Measurements from ENCODE around the gene FOXM1.

Gene FOXM1

GRCh38 chr12:2877047-2877952, at the start of gene FOXM1, which contains the start of gene RHNO1:
FOXM1 (minus strand) TSS chr12:2877174; CDS start chr12:2874478, 2,696 bp downstream.
RHNO1 (plus strand) TSS chr12:2877223; CDS start chr12:2885367, 8,144 bp downstream.
- peak; percentile 45 to 91 (median 84) for DNase-seq

- no peak for DNase-seq
Measured at GRCh38 chr12:2925322-2925995, 48.5 kb upstream of the FOXM1 start.

- DNase-seq = no peak
Measured at GRCh38 chr12:2924019-2924418, 47.0 kb upstream of the FOXM1 start.

- DNase-seq = no peak
Measured at GRCh38 chr12:2923057-2923456, 46.1 kb upstream of the FOXM1 start.

- no peak for DNase-seq
Measured at GRCh38 chr12:2922329-2922728, 45.4 kb upstream of the FOXM1 start.

GRCh38 chr12:2919249-2919648, 42.3 kb upstream of the FOXM1 start:
- no peak for DNase-seq

- DNase-seq = no peak
Measured at GRCh38 chr12:2912216-2912575, 35.2 kb upstream of the FOXM1 start.

GRCh38 chr12:2904260-2904659, 27.3 kb upstream of the FOXM1 start:
- DNase-seq = peak in 1 of 14 donors; percentile 21

- peak in 9 of 14 donors; percentile 4 to 98 (median 18) for DNase-seq
Measured at GRCh38 chr12:2902272-2902880, 25.4 kb upstream of the FOXM1 start.

- DNase-seq = no peak
Measured at GRCh38 chr12:2900642-2901041, 23.7 kb upstream of the FOXM1 start.

- no peak for DNase-seq
Measured at GRCh38 chr12:2897418-2897817, 20.4 kb upstream of the FOXM1 start.

- DNase-seq = no peak
Measured at GRCh38 chr12:2895511-2895910, 18.5 kb upstream of the FOXM1 start.

GRCh38 chr12:2895051-2895451, 18.1 kb upstream of the FOXM1 start:
- DNase-seq = peak in 1 of 14 donors; percentile 16

- DNase-seq = peak in 1 of 14 donors; percentile 16
Measured at GRCh38 chr12:2893007-2893406, 16.0 kb upstream of the FOXM1 start.

- no peak for DNase-seq
Measured at GRCh38 chr12:2892246-2892645, 15.3 kb upstream of the FOXM1 start.

- DNase-seq = peak in 12 of 14 donors; percentile 59 to 82 (median 70)
Measured at GRCh38 chr12:2891240-2892053, 14.5 kb upstream of the FOXM1 start.

GRCh38 chr12:2890388-2891239, 13.6 kb upstream of the FOXM1 start, which contains the start of gene TULP3:
TULP3 (plus strand) TSS chr12:2890891; CDS start chr12:2890948, 57 bp downstream.
- peak; percentile 89 to 99 (median 98) for DNase-seq

GRCh38 chr12:2890001-2890387, 13.0 kb upstream of the FOXM1 start:
- peak in 1 of 14 donors; percentile 30 for DNase-seq

- DNase-seq = no peak
Measured at GRCh38 chr12:2886768-2887450, 9.9 kb upstream of the FOXM1 start.

- no peak for DNase-seq
Measured at GRCh38 chr12:2884810-2885209, 7.8 kb upstream of the FOXM1 start.

All from C1 segment of cervical spinal cord (tissue), 14 donors.